Measurements from ENCODE around the gene SYCP1.

- TF ChIP-seq CTCF (IDR thresholded peaks at IDR 0.05; ENCODE audit: insufficient read depth, low read length) (no peak), REST (IDR thresholded peaks at IDR 0.05; ENCODE audit: insufficient replicate concordance, low read depth) (no peak), POLR2AphosphoS5 (IDR thresholded peaks at IDR 0.05; ENCODE audit: low read depth) (no peak), GABPA (IDR thresholded peaks at IDR 0.05; ENCODE audit: low read depth) (no peak), SPI1 (IDR thresholded peaks at IDR 0.05; ENCODE audit: borderline replicate concordance, low read depth) (no peak)
Observed at GRCh38 chr1:115031595-115031994, 176.9 kb downstream of the SYCP1 start.
